Aorta (tissue), 5 donors: ENCODE data around the gene MTF1. TPM values are rescaled to one million over a fixed set of nuclear protein-coding genes. Genes with fewer than 3 reads are reported as not detected.
"Not testable (repeated sequence)": the region's sequence is repeated elsewhere in the genome, so short reads cannot be mapped to it uniquely, and the experiment has no call there.

Experiments used
- ATAC-seq: fragments of 200-7000 bp; cut with Tn5 transposase; one replicate; pipeline ENCODE4 v1.9.1; 2022; ENCODE audit warnings: moderate library complexity; ENCODE audit not compliant: low FRiP score
- DNase-seq, 2 donors: peaks; one replicate each; pipeline ENCODE4 v3.0.0-alpha.2; 2020
- H3K27ac ChIP-seq, 2 donors: one replicate each; pipeline ENCODE4 v1.5.1; 2013; ENCODE audit warnings: low read length in 2 of 2, mild to moderate bottlenecking in 2 of 2, moderate library complexity in 2 of 2, control low read depth in 1 of 2, inconsistent platforms in 1 of 2, low read depth in 1 of 2
- H3K27me3 ChIP-seq, 2 donors: one replicate each; pipeline ENCODE4 v1.6.1; 2013; ENCODE audit warnings: control low read depth in 1 of 2, low read length in 1 of 2, mild to moderate bottlenecking in 1 of 2, moderate library complexity in 1 of 2; ENCODE audit not compliant: insufficient read depth in 2 of 2, control insufficient read depth in 1 of 2
- H3K36me3 ChIP-seq, 2 donors: one replicate each; pipeline ENCODE4 v1.6.1; 2013; ENCODE audit warnings: control low read depth in 1 of 2, low read length in 1 of 2, mild to moderate bottlenecking in 1 of 2; ENCODE audit not compliant: insufficient read depth in 2 of 2, control insufficient read depth in 1 of 2
- H3K4me1 ChIP-seq, 2 donors: one replicate each; pipeline ENCODE4 v1.6.1; 2013; ENCODE audit warnings: low read length in 2 of 2, control low read depth in 1 of 2, mild to moderate bottlenecking in 1 of 2, moderate library complexity in 1 of 2; ENCODE audit not compliant: insufficient read depth in 2 of 2, control insufficient read depth in 1 of 2
- H3K4me3 ChIP-seq, 2 donors: one replicate each; pipeline ENCODE4 v1.5.1; 2013; ENCODE audit warnings: low read length in 2 of 2, control low read depth in 1 of 2, mild to moderate bottlenecking in 1 of 2
- H3K9me3 ChIP-seq: one replicate; pipeline ENCODE4 v1.6.1; 2013; ENCODE audit warnings: mild to moderate bottlenecking, low read length; ENCODE audit not compliant: control insufficient read depth
- WGBS, 2 donors: extraction: QIAGEN DNeasy Blood & Tissue Kit; methylation state at CpG; one replicate each; pipeline ENCODE4 v1.1.7; 2013; 5-methylcytosine and 5-hydroxymethylcytosine counted together
- intact Hi-C, 2 donors: fragments of 100-400 bp; cut with DNase I; formaldehyde crosslinking; loops; one replicate each; pipeline versions ENCODE4 v1.14.2 to v1.15.0; 2022
- polyA plus RNA-seq, 2 donors: library from polyadenylated mRNA; stranded (reverse); fragments of 200-250 nt; gene quantifications; one replicate each; pipeline ENCODE4 v1.2.3, GENCODE V29; 2013
- total RNA-seq, 2 donors: library from RNA; stranded (reverse); fragmentation: NEBNext Ultra II Directional; extraction: Animal tissue kit (Norgen Biotek cat#: 25700); gene quantifications; one replicate each; pipeline ENCODE4 v1.2.1, GENCODE V29; 2021
- donor health status: healthy with polysubstance abuse.
- donor health status: Bipolar disorder and iron deficiency.
- donor health status: DM: no; HTN: no; CAD: no.
- donor health status: DM: no; HTN: no; CAD: no.
- donor health status: DM: yes; HTN: yes; CAD: no.

MTF1 gene
- total and polyA plus RNA-seq, 4 donors = 2.1 to 23.5 (median 11.9) TPM

GRCh38 chr1:37776946-37777516 is 82.4 kb downstream of the MTF1 start:
- Histone ChIP-seq H3K27ac (no peak overlapping the region), H3K4me3 (no peak overlapping the region), H3K36me3 (no peaks in the 10 kb centered on the region), H3K27me3 (no peaks in the 10 kb centered on the region), H3K4me1 (no peaks in the 10 kb centered on the region), H3K9me3 (peaks cover 5% of the 10 kb centered on the region)
- DNase-seq (no peak), ATAC-seq (no peak)
- WGBS, 2 donors = 71 to 73% methylated on average over 4 of the region's 4 CpGs
- intact Hi-C loops = no loop called here

GRCh38 chr1:37771440-37771839 is 88.0 kb downstream of the MTF1 start:
- H3K27ac ChIP-seq, H3K36me3 ChIP-seq, intact Hi-C loops, H3K4me1 ChIP-seq, H3K27me3 ChIP-seq, ATAC-seq, H3K4me3 ChIP-seq, H3K9me3 ChIP-seq, DNase-seq: not testable (repeated sequence)

GRCh38 chr1:37767488-37767887 is 91.9 kb downstream of the MTF1 start:
- Histone ChIP-seq H3K4me1 (no peaks in the 10 kb centered on the region), H3K9me3 (peaks cover 6% of the 10 kb centered on the region), H3K27ac (no peak overlapping the region), H3K4me3 (no peak overlapping the region), H3K36me3 (no peaks in the 10 kb centered on the region), H3K27me3 (peaks cover 0 to 2% of the 10 kb centered on the region in 2 donors)
- ATAC-seq (no peak), DNase-seq (no peak)
- intact Hi-C loops = no loop called here
- WGBS, 2 donors = 10 to 25% methylated on average over 2 of the region's 2 CpGs

GRCh38 chr1:37765916-37766664 is 93.3 kb downstream of the MTF1 start:
- Histone ChIP-seq H3K4me1 (no peaks in the 10 kb centered on the region), H3K4me3 (no peak overlapping the region), H3K9me3 (peaks cover 8% of the 10 kb centered on the region), H3K27me3 (peaks cover 0 to 2% of the 10 kb centered on the region in 2 donors), H3K27ac (no peak overlapping the region), H3K36me3 (no peaks in the 10 kb centered on the region)
- DNase-seq (no peak), ATAC-seq (no peak)
- 5% methylated on average over 27 of the region's 27 CpGs for WGBS, 2 donors
- intact Hi-C loops = no loop called here

DNA sequence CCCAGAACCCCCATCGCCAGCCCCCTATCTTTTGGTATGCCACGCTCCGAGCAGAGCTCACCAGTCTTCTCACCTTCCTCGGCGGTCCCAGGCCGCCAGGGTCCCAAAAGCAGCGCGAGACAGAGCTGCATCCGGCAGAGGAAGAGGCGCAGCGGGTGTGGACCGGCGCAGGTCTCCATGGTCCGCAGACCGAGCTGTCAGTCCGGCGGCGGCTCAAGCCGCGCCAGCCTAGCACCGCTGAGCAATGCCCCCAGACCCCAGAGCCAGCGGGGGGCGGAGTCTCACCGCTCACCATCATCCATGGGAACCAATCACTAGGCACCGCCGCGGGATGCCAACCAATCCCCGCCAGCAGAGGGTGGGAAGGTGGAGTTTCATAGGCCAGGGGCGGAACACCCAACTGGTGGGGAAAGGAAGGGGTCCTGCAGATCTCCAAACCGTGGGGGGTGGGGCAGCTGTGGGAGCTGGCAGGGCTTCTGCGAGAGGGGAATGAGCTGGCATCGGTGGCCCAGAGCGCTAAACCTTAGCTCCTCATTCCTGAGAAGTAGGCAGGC is 94.4 kb downstream of the MTF1 start, which contains the start of gene EPHA10:
Gene EPHA10 (minus strand): TSS at position 233 of the 554 bp plus-strand sequence. CDS start 54 bp downstream, at position 179.
- WGBS, 2 donors = 2% methylated on average over 33 of the region's 33 CpGs
- no peak for DNase-seq

GRCh38 chr1:37764414-37764825 is 95.0 kb downstream of the MTF1 start:
- peaks cover 0 to 2% of the 10 kb centered on the region in 2 donors for H3K27me3 ChIP-seq
- ATAC-seq (no peak), DNase-seq (no peak)
- no peaks in the 10 kb centered on the region for H3K36me3 ChIP-seq
- no peaks in the 10 kb centered on the region for H3K4me1 ChIP-seq
- WGBS, 2 donors = 2 to 4% methylated on average over 29 of the region's 29 CpGs
- intact Hi-C loops = no loop called here
- H3K4me3 ChIP-seq = no peak overlapping the region
- H3K9me3 ChIP-seq = peaks cover 8% of the 10 kb centered on the region
- no peak overlapping the region for H3K27ac ChIP-seq

More for the DNA sequence above, 94.4 kb downstream of the MTF1 start, which contains the start of gene EPHA10:
- H3K9me3 ChIP-seq = peaks cover 8% of the 10 kb centered on the region
- H3K27me3 ChIP-seq = peaks cover 0 to 2% of the 10 kb centered on the region in 2 donors
- no peaks in the 10 kb centered on the region for H3K36me3 ChIP-seq
- intact Hi-C loops = no loop called here
- no peak within 1 kb of the TSS for H3K4me3 ChIP-seq
- H3K27ac ChIP-seq = no peak within 1 kb of the TSS
- ATAC-seq = no peak
- no peaks in the 10 kb centered on the region for H3K4me1 ChIP-seq

DNA sequence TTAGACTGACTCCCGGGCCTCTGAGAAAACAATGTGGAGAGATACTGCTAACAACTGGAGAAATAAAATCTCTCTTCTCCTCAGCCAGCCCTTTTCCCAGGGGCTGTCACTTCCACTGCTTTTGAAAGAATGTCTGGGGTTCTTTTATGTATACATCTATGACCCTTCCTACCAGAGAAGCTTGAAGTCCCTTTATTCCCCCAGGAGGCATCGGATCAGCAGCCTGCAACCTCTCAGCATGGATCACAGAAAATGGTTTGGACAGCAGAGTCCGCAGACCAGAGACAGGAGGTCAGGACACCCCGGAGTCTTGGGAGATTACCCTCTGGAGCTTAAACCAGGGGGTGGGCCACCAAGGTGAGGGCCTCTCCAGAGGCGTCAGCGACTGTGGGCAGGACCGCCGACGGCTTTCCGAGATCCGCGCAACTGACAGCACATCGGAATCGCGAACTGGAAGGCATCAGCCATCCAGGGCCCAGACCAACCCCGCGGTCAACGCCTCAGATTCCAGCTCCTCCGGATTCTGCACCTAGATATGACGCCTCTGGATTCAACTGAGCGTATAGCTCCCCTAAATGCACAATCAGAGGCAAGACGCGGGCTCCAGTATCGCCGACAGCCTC is 95.5 kb downstream of the MTF1 start:
- DNase-seq = no peak
- no peaks in the 10 kb centered on the region for H3K36me3 ChIP-seq
- intact Hi-C loops = no loop called here
- no peaks in the 10 kb centered on the region for H3K4me1 ChIP-seq
- ATAC-seq = no peak
- H3K4me3 ChIP-seq = no peak overlapping the region
- H3K27me3 ChIP-seq = peaks cover 0 to 2% of the 10 kb centered on the region in 2 donors
- WGBS, 2 donors = 19 to 22% methylated on average over 25 of the region's 25 CpGs
- H3K9me3 ChIP-seq = peaks cover 8% of the 10 kb centered on the region
- H3K27ac ChIP-seq = no peak overlapping the region

GRCh38 chr1:37762516-37762915 is 96.9 kb downstream of the MTF1 start:
- no peak for ATAC-seq
- Histone ChIP-seq H3K9me3 (peaks cover 8% of the 10 kb centered on the region), H3K36me3 (no peaks in the 10 kb centered on the region), H3K4me1 (no peaks in the 10 kb centered on the region), H3K27me3 (peaks cover 0 to 2% of the 10 kb centered on the region in 2 donors), H3K4me3 (no peak overlapping the region), H3K27ac (no peak overlapping the region)
- 55 to 62% methylated on average over 2 of the region's 2 CpGs for whole genome bisulfite sequencing, 2 donors
- intact Hi-C loops = no loop called here
- no peak for DNase-seq
